ENCODE data around the gene EEIG1.
A peak's percentile ranks its signal among the peaks of the same experiment; 100 is the strongest.

Gene EEIG1

DNA sequence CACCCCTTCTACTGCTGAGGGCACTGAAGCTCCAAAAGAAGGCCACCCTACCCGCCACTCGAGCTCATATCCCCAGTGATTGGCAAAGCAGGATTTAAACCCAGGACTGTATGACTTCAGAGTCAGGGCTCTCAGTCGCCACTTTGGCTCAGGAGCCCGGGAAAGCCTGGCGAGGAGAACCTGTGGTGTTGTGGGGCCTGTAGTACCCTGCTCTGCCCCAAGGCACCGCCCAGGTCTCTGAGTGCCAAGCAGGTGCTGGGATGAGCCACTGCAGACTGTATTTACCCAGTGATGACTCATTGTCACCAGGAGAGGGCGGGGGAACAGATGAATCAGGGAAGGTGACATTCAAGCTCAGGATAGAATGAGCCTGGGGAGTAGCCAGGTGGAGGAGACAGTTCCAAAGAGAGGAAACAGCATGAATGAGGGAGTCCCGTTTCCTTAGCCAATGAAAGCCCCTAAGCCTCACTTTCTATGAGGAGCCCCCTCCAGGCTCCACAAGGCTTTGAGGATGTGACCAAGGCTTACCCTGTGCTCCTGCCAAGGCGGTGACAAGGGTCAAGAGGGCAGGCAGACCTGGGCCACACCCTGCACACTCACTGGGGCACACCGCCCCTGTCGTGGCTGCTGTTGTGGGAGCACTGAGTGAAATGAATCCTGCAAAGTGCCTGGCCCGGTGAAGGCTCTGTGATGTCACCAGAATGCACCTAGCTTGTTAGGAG, 25.3 kb downstream of the EEIG1 start:
- DNase-seq = peak; percentile 84

DNA sequence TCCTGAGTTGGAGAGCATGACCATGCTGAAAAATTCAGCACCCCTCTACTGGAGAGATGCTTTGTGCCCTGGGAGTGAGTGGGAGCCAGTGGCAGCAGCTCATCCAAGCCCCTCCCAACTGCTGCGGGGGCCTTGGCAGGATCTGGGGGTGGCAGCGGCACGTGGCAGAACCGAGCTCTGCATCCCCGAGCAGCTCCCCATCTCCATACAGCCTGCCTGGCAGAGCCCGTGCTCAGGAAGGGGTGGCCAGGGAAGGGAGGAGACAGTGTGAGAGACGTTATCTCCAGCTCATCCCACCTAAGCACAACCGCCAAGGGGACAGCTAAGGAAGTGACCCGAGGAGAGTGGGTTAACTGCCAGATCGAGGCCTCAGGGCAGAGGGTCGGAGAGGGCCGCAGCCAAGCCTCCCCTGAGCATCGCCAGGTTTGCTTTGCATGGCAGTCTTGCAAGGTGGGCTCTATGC, 25.9 kb downstream of the EEIG1 start:
- DNase-seq = no peak

DNA sequence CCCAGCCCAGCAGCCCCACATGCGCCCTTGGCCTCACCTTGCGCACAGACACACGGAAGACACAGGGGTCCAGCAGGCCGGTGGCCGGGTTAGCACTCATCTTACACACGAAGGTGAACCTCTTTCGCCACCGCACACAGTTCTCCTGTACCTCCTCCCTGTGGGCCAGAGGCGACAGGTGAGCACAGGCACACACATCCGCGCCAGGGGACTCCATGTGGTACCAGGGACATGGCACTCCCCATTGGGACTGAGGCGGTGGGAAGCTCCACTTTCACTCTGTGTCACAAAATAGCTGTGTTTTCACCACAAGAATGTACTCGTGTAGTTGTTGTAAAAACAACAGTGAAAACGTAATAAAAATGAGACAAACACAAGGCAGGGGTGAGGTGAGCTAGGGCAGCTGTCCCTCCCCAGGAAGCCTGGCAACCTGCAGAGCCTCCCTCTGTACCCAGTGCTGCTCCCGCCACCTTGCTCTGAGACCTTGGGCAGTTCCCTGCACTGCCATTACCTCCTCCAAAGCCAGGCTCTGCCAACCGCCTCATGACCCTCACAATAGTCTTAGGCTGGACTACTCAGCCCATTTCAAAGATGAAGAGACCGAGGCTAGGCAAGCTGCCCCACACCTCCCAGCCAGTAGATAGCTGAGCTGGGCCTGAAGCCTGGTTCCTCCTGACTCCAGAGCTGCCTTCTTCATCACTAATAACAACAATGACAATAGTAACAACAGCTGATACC, 26.9 kb downstream of the EEIG1 start:
- no peak for DNase-seq

DNA sequence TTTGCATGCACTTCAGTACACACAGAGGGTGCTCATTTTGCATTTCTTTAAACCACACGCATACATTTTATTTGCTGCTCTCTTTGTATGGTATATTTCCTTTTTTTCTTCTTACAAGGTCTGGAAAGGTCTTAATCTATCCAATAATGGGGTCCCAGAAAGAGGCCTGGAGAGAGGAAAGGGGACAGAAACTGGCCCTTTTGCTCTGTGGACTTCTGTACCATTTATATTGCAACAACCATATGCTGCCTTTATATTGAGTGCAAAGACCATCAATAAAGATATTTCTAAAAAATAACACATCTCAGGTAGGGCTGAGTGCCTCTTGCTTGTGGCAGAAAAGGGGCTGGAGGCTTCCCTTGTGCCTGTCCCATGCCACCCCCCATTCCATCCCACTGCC, 27.6 kb downstream of the EEIG1 start:
- DNase-seq = no peak

DNA sequence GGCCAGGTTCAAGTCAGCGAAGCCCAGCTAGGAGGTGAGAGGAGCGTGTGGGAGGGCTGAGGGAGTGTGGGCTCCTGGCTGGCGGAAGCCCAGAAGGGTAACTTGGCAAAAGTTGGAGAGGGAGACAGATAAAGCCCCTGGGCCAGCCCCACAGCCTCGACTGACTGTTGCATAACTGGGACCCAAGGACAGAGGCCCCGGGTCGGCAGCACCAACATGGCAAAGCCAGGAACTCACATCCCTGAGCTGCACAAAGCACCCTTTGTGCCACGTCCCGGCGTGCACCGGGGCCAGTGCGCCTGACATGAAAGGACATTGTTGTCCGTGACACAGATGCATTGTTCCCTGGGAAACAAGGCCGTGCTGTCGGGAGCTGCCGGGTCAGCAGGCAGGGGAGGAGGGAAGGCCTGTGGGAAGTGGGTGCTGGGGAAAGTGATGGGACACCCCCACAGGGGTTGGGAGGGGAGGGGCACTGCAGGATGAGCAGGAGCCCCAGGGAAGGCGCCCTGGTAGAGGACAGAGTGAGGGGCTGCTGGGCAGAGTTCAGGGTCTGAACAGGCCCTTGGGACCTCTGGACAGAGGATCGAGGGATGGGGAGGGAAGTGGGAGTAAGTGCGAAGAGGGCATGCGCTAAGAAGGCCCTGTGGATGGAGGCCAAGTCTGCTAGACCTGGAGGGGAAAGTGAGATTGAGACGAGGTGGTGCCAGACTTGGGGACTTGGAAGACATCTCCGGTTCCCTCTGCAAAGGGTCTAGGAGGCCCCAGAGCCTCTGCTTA, 30.1 kb downstream of the EEIG1 start:
- DNase-seq = no peak

DNA sequence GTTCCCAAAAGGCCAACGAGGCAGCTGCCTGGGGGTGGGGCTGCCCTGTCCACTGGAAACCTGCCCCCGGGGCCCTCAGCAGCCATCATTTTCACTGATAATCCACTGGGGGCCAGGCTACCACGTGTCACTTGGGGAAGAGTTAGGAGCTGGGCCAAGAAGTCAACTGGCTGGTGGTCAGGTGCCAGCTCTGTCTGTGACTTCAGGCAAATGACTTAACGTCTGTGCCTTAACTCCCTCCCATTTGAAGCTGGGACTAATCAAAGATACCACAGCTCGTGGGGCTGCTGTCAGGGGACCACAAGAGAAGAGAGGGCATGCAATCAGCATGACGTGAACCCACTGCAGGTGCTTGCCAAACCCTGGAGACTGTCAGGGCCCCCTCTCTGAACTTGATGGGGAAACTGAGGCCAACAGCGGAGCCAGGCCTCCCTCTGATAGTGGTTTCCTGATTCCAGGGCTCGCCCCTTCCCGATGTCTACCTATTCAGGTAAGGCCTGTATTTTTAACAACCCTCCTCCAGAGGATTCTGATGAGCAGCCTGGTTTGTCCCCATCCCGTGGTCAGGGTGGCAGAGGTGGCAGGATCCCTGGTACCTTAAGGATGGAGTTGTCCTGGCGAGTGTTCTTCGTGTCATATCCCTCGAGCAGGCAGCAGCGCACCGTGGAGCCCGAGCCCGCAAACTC, 30.8 kb downstream of the EEIG1 start:
- no peak for DNase-seq

DNA sequence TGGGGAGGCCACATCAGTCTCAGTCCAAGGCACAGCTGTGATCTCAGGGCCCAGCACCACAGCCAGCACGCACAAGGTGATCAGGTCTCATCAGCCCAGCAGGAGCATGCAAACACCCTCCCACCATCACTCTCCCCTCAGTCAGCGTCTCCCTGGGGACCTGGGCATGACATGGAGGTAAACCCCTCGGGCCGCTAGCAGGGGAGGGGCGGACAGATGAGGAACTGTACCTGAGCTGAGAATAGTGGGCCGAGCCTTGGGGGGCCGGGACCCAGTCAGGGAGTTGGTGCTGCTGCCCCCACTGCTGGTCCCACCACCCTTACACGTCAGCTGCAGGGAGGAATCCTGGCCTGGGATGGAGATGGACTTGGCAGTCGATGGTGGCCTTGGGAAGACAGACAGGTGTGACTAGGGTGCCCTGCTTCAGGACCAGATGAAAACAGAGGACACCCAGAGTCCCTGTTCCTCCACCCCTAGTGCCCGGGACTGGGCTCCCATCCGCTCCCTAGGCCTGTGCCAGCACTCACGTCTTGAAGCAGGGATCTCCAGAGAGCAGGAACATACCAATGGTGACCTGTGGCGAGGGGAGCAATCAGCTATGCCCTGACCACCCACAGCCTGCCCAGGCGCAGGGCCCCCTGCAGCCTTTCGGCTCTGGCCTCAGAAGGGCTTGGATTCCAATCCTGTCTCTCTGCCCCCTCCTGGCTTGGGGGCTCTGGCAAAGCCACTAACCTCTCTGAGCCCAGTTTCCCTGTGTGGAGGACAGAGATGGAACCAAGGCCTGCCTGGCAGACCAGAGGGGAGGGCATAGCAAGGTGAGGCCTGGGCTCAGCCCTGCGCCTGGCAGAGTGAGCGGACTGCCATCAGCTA, 32.7 kb downstream of the EEIG1 start:
- no peak for DNase-seq

DNA sequence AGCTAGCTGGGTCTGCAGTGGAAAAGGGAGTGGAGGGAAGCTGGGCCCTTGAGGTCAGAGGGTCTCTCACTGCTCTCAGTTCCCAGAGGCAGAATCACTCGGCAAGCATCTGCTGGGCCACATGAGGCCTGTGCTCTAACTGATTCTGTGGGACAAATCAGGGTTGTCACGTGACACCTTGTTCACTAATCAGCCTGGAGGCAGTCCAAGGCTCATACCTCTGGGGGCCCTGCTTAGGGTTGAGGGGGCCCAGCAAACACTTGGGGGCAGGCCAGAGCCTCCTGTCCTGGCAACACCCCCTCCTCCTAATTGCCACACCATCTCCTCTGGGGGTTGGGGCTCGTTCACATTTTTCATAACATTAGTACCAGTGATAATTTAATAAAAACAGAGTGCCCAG, 34.1 kb downstream of the EEIG1 start:
- DNase-seq = no peak

DNA sequence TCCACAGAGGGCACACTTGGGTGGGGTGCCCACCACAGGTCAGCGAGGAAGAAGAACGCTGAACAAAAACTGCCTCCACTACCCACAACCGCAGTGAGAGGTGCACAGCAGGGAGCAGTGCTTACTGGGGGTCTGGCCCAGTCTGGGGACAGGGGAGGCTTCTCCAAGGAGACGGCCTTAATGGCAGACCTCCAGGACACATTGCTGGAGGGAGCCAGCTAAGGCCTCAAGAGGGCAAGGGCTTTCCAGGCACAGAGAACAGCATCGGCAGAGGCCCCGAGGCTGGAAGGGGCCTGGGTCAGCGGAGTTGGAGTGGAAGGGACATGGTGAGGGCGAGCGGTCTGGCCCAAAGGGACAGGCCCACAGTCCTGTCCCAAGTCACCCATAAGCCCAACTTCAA, 34.8 kb downstream of the EEIG1 start:
- DNase-seq = no peak

DNA sequence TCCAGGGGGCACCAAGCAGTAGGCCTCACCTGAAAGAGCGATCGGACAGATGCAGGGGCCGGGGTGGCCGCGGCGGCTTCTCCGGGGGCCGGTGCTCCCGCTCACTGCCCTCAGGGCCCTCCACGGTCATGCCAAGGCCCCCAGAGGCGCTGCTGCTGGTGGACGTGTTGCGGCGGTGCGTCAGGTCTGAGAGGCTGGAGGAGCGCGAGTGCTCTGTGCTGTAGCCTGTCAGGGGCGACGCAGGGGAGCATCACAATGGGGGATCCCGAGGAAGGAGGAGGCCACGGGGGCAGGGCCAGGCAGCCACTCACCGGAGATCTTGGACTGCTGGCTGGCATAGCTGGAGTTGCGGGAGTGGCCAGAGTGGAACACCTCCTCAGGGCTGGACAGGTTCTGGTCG, 35.5 kb downstream of the EEIG1 start:
- DNase-seq = no peak

DNA sequence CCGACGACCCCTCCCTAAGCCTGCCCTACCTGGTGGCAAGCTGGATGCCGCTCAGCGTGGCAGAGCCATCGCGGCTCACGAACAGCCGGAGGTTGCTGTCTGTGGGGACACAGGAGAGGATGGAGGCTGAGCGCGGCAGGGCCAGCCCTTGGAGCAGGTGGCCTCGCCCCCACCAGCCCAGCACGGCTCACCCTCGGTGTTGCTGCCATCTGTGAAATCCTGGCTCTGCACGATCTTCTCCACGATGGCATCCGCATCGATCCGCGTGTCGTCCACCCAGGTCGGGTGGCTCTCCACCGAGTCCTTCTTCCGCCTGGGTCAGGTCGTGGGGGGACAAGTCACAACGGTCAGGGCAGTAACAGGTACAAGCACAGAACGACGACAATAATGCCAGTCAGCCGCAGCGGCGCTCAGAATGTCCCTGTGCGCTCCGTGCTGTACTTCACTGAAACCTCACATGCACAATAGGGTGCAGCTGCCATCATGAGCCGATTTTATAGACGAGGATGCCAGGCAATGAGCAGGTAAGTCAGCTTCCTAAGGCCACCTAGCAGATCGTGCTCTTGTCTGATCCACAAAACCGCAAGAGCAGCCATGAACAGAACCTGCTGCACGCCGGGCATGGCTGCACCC, 36.1 kb downstream of the EEIG1 start:
- DNase-seq = no peak

DNA sequence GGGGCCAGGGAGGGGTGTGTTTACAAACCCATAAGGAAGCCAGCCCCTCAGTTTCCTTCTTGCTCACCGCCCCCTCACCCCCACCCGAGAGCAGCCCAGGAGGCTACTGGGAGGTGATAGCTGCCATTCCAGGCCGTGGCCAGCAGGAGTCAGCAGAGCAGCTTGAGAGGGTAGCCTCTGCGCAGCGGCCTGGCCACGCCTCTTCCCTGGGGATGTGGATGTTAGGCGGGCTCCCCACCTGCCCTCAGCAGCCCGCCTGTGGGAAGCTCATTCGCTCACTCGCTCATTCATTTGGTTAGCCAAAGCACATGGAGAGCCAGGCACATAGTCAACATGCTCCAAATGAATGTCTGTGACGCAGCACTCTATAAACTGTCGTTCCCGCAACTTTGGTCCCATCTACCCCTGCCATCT, 37.1 kb downstream of the EEIG1 start:
- DNase-seq = peak; percentile 70

DNA sequence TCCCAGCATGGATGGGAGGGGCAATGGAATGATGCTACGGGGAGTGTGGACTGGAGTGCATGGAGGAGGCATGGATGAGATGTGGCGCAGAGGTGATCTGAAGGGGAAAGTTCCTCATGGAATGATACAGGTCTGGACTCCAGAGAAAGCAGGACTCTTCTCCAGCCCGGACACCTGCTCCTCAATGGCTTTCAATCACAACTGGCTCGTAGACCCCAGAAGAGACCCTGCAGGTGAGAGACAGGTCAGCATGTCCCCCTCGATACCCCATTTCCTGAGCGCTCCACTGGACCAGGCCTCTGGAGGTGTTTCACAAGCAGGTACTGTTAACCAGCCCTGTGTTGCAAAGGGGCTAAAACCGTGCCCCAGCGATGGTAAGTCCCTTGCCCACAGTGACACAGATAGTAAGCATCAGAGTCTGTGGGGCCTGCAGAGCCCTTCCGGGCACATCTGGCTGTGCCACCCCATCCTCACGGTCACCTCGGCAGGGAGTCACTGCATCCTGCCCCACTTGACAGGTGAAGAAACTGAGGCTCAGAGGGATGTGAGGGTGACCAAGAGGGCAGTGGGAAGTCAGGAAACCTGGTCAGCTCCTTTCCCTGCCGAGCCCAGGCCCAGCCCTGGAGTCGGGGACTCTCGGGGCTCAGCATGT, 37.7 kb downstream of the EEIG1 start:
- no peak for DNase-seq

DNA sequence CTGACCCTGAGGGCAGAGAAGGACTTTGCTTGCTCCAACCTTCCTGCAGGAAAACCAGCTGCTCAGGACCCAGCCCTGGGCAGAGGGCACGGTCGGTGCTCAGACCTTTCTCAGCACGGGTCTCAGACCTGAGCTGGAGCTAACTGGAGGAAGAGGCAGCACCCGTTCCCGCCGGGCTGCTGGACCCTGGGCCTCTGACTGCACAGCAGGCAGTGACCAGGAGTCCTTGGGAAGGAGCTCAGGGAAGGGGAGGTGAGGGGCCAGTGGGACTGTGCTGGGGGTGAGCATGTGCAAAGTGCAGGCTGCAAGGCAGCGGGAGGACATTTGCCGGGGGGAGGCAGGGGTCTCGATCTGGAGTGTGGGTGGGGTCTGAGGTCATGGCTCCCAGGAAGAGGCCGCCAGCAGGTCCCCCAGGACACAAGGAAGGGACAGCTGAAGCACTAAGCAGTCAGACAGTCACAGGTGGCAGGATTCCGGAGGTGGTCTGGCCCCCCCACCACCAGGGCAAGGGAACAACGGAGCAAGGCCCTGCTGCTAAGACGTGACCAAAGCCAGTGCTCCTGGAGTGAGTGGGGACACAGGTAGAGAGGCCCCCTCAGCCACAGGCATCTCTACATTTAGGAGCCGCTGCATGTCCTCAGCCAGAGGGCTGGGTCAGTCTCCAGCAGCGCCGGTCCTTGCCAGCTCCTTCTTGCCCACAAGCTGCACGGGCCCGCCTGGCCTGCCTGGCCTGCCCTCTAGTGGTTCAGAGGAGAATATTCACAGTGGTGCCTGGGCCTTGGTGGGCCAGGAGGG, 38.4 kb downstream of the EEIG1 start:
- DNase-seq = no peak

DNA sequence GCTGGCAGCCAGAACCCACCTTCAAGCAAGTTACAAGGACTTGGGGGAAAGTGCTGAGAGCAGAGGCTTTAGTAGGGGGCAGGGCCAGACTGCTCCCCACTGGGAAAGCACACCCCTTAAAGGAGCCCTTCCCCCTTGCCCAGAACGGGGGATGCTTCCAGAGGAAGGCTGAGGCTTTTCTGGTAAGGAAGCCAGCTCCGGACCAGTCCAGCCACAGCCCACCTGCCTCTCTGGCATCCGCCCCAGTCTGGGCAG, 38.9 kb downstream of the EEIG1 start:
- no peak for DNase-seq

DNA sequence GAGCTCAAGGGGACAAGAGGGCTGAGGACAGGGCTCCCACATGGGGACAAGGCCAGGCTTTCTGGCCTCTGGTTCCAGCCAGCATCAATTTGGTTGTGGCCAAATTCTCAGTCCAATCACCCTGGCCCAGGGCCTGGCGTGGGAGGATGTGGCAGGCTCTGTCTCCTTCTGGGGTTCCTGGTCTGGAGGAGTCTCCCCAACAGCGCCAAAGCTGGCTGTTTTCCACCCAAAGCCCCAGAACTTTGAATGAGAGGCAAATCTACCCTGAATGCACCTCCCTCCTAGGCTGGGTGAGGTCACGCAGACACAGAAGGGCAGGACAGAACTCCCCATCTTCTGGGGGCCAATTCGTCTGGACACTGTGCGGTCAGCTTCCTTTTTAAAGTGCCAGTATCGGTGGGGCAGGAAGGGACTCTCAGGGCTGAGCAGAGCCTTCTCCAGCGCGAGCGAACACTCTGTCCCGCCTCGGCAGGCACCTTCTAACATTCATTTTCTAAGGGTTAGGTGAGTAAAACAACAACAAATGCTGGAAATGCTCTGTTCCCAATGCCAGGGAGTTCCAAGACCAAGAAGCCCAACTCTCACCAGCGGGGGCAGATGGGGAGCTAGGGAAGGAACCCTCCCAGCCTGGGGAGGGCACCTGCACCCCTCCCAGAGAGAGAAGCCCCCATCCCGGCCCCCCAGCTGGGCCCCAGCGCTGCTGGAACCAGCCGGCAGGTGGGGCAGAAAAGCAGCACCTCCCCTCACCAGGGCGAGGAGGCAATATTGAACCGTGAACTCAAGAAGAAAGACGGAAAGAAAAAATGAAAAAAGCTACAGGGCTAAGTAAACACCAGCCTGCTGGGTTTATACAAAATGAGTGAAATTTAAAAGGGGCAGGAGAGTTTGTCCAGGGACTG, 39.5 kb downstream of the EEIG1 start:
- no peak for DNase-seq

DNA sequence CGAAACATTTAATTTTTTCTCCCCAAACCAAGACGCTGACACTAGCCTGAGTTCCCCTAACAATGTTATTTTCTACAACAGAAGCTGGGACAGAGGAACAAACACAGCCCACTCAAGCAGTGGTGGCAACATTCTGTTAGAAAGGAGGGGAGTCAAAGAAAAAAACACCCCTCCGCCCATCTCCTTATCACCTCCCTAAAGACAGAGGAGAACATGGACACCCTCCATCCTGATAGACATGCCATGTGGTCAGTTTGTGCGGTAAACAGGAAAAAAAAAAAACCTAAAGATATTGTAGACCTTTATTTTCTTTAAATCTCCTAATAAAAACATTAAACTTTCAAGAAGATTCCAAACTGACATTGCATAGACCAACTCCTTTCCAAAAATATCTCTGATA, 40.2 kb downstream of the EEIG1 start:
- no peak for DNase-seq

DNA sequence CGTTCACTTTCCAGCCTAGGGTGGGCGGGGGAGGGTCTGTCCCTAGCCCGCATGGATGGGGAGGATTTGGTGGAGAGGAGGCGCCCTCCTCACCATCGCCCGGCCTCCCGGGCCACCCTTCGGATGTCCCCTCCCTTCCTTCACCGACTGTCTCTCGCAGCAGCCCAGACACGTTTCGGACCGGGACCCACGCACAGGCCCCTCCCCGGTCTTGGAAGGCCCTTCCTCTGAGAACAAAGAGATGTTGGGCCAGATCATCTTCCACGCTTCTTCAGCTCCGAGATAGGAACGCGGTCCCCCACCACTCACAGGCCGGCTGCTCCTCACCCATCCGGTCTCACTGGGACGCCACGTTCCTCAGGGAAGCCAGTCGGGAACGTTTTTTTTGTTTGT, 42.5 kb downstream of the EEIG1 start:
- DNase-seq = no peak

Measured in activated T-cell treated with anti-CD3 and anti-CD28 coated beads for 4 hours (primary cell).